HepG2 (cell line): ENCODE measurements around the gene KRT14. TPM values are rescaled to one million over a fixed set of nuclear protein-coding genes. Genes with fewer than 3 reads are reported as not detected.

Experiments
- CHCHD3 ChIP-seq: sonication (generic); formaldehyde crosslinking; IDR thresholded peaks from 2 replicates; pipeline ENCODE4 v1.8.0; 2022; ENCODE audit warnings: mild to moderate bottlenecking, missing genetic modification reagents, moderate library complexity
- EED ChIP-seq: sonication (generic); formaldehyde crosslinking; IDR thresholded peaks from 2 replicates; pipeline ENCODE4 v1.5.0; 2020; ENCODE audit warnings: mild to moderate bottlenecking, missing genetic modification reagents
- HMG20B ChIP-seq: conservative IDR thresholded peaks from 2 replicates; pipeline ENCODE4 v1.6.1; 2016; ENCODE audit warnings: missing genetic modification reagents, missing compliant biosample characterization
- HMGA1 ChIP-seq: sonication (generic); formaldehyde crosslinking; conservative IDR thresholded peaks from 2 replicates; pipeline ENCODE4 v1.4.0; 2020; ENCODE audit warnings: missing genetic modification reagents
- KDM4B ChIP-seq: sonication (generic); formaldehyde crosslinking; IDR thresholded peaks from 2 replicates; pipeline ENCODE4 v1.4.0; 2020; ENCODE audit warnings: missing genetic modification reagents
- KDM6A ChIP-seq: IDR thresholded peaks from 2 replicates; pipeline ENCODE4 v1.6.1; 2016; ENCODE audit warnings: low read depth
- MTA1 ChIP-seq: sonication (generic); formaldehyde crosslinking; IDR thresholded peaks from 2 replicates; pipeline ENCODE4 v1.4.0; 2020; ENCODE audit warnings: missing genetic modification reagents, mild to moderate bottlenecking, borderline replicate concordance
- NFIB ChIP-seq: sonication (generic); formaldehyde crosslinking; IDR thresholded peaks from 2 replicates; pipeline ENCODE4 v1.9.0; 2021; ENCODE audit warnings: missing genetic modification reagents, mild to moderate bottlenecking, borderline replicate concordance
- RBFOX2 ChIP-seq: fragments of 200-400 bp; formaldehyde crosslinking; IDR thresholded peaks from 2 replicates; pipeline ENCODE4 v1.6.1; 2017; ENCODE audit warnings: low read depth, mild to moderate bottlenecking, low read length
- SATB2 ChIP-seq: sonication (generic); formaldehyde crosslinking; IDR thresholded peaks from 2 replicates; pipeline ENCODE4 v1.5.0; 2020; ENCODE audit warnings: missing genetic modification reagents
- SOX6 ChIP-seq, 2 experiments: fragments of 450-650 bp in 1 of 2; sonication (generic) in 1 of 2; formaldehyde crosslinking in 1 of 2; IDR thresholded peaks; 2 replicates each; pipeline versions ENCODE4 v1.4.0 to v1.6.1; 2017 to 2020; ENCODE audit warnings: antibody characterized with exemption in 1 of 2, mild to moderate bottlenecking in 1 of 2, missing genetic modification reagents in 1 of 2
- THYN1 ChIP-seq: sonication (generic); formaldehyde crosslinking; IDR thresholded peaks from 2 replicates; pipeline ENCODE4 v1.8.1; 2023; ENCODE audit warnings: low read depth, mild to moderate bottlenecking, moderate library complexity, missing genetic modification reagents, borderline replicate concordance
- TRIM24 ChIP-seq: sonication (generic); formaldehyde crosslinking; IDR thresholded peaks from 2 replicates; pipeline ENCODE4 v1.8.0; 2022; ENCODE audit warnings: mild to moderate bottlenecking, missing genetic modification reagents
- ZMYM2 ChIP-seq: sonication (generic); formaldehyde crosslinking; IDR thresholded peaks from 2 replicates; pipeline ENCODE4 v1.8.0; 2022; ENCODE audit warnings: mild to moderate bottlenecking, missing genetic modification reagents
- ZMYM4 ChIP-seq: sonication (generic); formaldehyde crosslinking; IDR thresholded peaks from 2 replicates; pipeline ENCODE4 v1.8.1; 2023; ENCODE audit warnings: mild to moderate bottlenecking, missing genetic modification reagents
- ZNF251 ChIP-seq: sonication (generic); formaldehyde crosslinking; IDR thresholded peaks from 2 replicates; pipeline ENCODE4 v1.9.0; 2021; ENCODE audit warnings: mild to moderate bottlenecking, missing genetic modification reagents
- ZNF296 ChIP-seq: sonication (generic); formaldehyde crosslinking; conservative IDR thresholded peaks from 2 replicates; pipeline ENCODE4 v1.5.0; 2020; ENCODE audit warnings: mild to moderate bottlenecking, missing genetic modification reagents
- ZNF337 ChIP-seq: sonication (generic); formaldehyde crosslinking; IDR thresholded peaks from 2 replicates; pipeline ENCODE4 v1.5.1; 2020; ENCODE audit warnings: missing genetic modification reagents, low read depth, mild to moderate bottlenecking, borderline replicate concordance
- ZNF432 ChIP-seq: sonication (generic); formaldehyde crosslinking; IDR thresholded peaks from 2 replicates; pipeline ENCODE4 v1.5.0; 2020; ENCODE audit warnings: missing genetic modification reagents, mild to moderate bottlenecking, borderline replicate concordance
- ZNF543 ChIP-seq: sonication (generic); formaldehyde crosslinking; IDR thresholded peaks from 2 replicates; pipeline ENCODE4 v1.4.0; 2020; ENCODE audit warnings: mild to moderate bottlenecking, missing genetic modification reagents
- ZNF777 ChIP-seq: sonication (generic); formaldehyde crosslinking; IDR thresholded peaks from 2 replicates; pipeline ENCODE4 v1.4.0; 2020; ENCODE audit warnings: missing genetic modification reagents
- ZNF781 ChIP-seq: sonication (generic); formaldehyde crosslinking; IDR thresholded peaks from 2 replicates; pipeline ENCODE4 v1.5.1; 2020; ENCODE audit warnings: borderline replicate concordance, mild to moderate bottlenecking, missing genetic modification reagents; ENCODE audit errors: not compliant biosample characterization
- ZNF879 ChIP-seq: sonication (generic); formaldehyde crosslinking; IDR thresholded peaks from 2 replicates; pipeline ENCODE4 v1.8.1; 2023; ENCODE audit warnings: missing genetic modification reagents
- ZSCAN20 ChIP-seq: sonication (generic); formaldehyde crosslinking; IDR thresholded peaks from 2 replicates; pipeline ENCODE4 v1.4.0; 2020; ENCODE audit warnings: missing genetic modification reagents, mild to moderate bottlenecking, borderline replicate concordance
- polyA plus RNA-seq, 8 experiments: library from polyadenylated mRNA; depleted of rRNA in 3 of 8; stranded (reverse) in 7 of 8; unstranded in 1 of 8; fragments of >200 nt; fragmentation: Illumina TruSeq in 4 of 8; extraction: Trizol in 4 of 8; gene quantifications; 2 replicates each; pipeline versions ENCODE4 v1.2.1 to v1.2.3, GENCODE V29; 2011 to 2016; ENCODE audit warnings: low read depth in 4 of 8, missing spikeins in 1 of 8, mixed read lengths in 1 of 8; ENCODE audit not compliant: insufficient read depth in 1 of 8
- total RNA-seq, 5 experiments: library from RNA; depleted of rRNA; stranded (reverse); fragments of >200 nt; fragmentation: Illumina TruSeq; extraction: Trizol; gene quantifications; 2 replicates each; pipeline ENCODE4 v1.2.3, GENCODE V29; 2016; ENCODE audit warnings: low read depth in 1 of 5
- TF ChIP-seq, protein P1 (sequence below): sonication (generic); formaldehyde crosslinking; IDR thresholded peaks from 2 replicates; pipeline ENCODE4 v1.4.0; 2020; ENCODE audit warnings: missing genetic modification reagents
- TF ChIP-seq, protein P2 (sequence below): sonication (generic); formaldehyde crosslinking; IDR thresholded peaks from 2 replicates; pipeline ENCODE4 v1.5.1; 2020; ENCODE audit warnings: mild to moderate bottlenecking, missing genetic modification reagents, moderate library complexity

Gene KRT14
- total and polyA plus RNA-seq, 2 of the 13 experiments (the other 11 are each of a cell fraction or from before 2014, with no cell fraction given) = 0.09 TPM; not detected in 1

DNA sequence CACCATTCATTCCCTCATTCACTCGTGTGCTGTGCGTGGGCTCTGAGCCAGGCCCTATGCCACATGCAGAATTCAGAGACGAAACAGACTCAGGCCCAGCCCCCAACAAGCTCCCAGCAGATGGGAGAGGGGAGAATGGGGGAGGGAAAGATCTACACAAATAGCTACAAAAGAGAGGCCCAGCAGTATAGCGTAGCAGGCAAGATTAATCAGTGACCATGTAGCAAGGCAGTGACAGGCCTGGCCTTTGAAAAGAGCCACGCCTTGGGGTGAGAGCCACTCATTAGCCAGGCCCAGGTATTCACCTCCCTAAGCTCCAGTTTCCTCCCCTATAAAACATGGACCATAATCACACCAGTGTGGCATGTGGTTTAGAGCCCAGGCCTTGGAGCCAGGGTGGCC lies 42.2 kb downstream of the KRT14 start (continued):
- TF ChIP-seq HMGA1 (CRISPR knock-in tag) = no peak
- 0 out of 2 replicates have a peak, but pooled peaks have one; percentile 18 for TF ChIP-seq ZMYM4 (CRISPR knock-in tag)
- TF ChIP-seq ZNF543 (CRISPR knock-in tag) = no peak
- TF ChIP-seq MTA1 (CRISPR knock-in tag) = no peak
- no peak for TF ChIP-seq RBFOX2
- TF ChIP-seq, protein P1, sequence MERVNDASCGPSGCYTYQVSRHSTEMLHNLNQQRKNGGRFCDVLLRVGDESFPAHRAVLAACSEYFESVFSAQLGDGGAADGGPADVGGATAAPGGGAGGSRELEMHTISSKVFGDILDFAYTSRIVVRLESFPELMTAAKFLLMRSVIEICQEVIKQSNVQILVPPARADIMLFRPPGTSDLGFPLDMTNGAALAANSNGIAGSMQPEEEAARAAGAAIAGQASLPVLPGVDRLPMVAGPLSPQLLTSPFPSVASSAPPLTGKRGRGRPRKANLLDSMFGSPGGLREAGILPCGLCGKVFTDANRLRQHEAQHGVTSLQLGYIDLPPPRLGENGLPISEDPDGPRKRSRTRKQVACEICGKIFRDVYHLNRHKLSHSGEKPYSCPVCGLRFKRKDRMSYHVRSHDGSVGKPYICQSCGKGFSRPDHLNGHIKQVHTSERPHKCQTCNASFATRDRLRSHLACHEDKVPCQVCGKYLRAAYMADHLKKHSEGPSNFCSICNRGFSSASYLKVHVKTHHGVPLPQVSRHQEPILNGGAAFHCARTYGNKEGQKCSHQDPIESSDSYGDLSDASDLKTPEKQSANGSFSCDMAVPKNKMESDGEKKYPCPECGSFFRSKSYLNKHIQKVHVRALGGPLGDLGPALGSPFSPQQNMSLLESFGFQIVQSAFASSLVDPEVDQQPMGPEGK (CRISPR knock-in tag) = 0 out of 2 replicates have a peak, but pooled peaks have one; percentile 19
- TF ChIP-seq EED (CRISPR knock-in tag) = no peak
- TF ChIP-seq TRIM24 (CRISPR knock-in tag) = no peak
- no peak for TF ChIP-seq ZNF337 (CRISPR knock-in tag)
- no peak for TF ChIP-seq SATB2 (CRISPR knock-in tag)
- no peak for TF ChIP-seq ZSCAN20 (CRISPR knock-in tag)
- no peak for TF ChIP-seq KDM6A
- no peak for TF ChIP-seq ZNF781 (CRISPR knock-in tag)
- TF ChIP-seq, protein P2, sequence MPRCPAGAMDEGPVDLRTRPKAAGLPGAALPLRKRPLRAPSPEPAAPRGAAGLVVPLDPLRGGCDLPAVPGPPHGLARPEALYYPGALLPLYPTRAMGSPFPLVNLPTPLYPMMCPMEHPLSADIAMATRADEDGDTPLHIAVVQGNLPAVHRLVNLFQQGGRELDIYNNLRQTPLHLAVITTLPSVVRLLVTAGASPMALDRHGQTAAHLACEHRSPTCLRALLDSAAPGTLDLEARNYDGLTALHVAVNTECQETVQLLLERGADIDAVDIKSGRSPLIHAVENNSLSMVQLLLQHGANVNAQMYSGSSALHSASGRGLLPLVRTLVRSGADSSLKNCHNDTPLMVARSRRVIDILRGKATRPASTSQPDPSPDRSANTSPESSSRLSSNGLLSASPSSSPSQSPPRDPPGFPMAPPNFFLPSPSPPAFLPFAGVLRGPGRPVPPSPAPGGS = no peak
- no peak for TF ChIP-seq SOX6 (IDR thresholded peaks at IDR 0.05)
- TF ChIP-seq SOX6 (CRISPR knock-in tag; IDR thresholded peaks at IDR 0.05) = 0 out of 2 replicates have a peak, but pooled peaks have one; percentile 21
- TF ChIP-seq CHCHD3 (CRISPR knock-in tag) = no peak
- TF ChIP-seq ZNF296 (CRISPR knock-in tag) = no peak
- TF ChIP-seq ZMYM2 (CRISPR knock-in tag) = no peak
- TF ChIP-seq ZNF432 (CRISPR knock-in tag) = no peak
- no peak for TF ChIP-seq ZNF777
- no peak for TF ChIP-seq KDM4B (CRISPR knock-in tag)
- TF ChIP-seq THYN1 (CRISPR knock-in tag) = no peak
- TF ChIP-seq ZNF251 (CRISPR knock-in tag) = no peak
- no peak for TF ChIP-seq ZNF879
- no peak for TF ChIP-seq NFIB (CRISPR knock-in tag)
- no peak for TF ChIP-seq HMG20B
